Activated CD8-positive, alpha-beta memory T cell treated with anti-CD3 and anti-CD28 coated beads for 48 hours (primary cell): ENCODE results near the gene CFAP299.

Source experiments
- DNase-seq, 3 experiments: peaks; one replicate each; pipeline ENCODE4 v3.0.0-alpha.2; 2020; ENCODE audit warnings: low read depth in 2 of 3, low spot score in 2 of 3

CFAP299 gene

GRCh38 chr4:80387390-80388283 is 52.1 kb downstream of the CFAP299 start:
- no peak for DNase-seq

DNA sequence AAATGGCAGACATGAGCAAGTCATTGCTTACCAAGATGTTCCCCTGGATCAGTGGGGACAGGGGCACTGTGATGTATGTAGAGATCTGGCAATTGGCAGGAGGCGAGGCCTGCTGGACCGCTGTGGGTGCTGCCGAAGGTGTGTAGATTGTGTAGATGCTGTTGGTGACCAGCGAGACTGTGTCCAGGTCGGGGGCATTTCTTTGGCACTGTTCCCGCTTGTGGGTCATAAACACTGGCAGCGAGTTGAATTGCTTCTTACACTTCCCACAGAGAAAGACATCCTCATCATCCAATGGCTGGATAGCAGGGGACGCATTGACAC is 52.7 kb downstream of the CFAP299 start:
- DNase-seq: no peak

DNA sequence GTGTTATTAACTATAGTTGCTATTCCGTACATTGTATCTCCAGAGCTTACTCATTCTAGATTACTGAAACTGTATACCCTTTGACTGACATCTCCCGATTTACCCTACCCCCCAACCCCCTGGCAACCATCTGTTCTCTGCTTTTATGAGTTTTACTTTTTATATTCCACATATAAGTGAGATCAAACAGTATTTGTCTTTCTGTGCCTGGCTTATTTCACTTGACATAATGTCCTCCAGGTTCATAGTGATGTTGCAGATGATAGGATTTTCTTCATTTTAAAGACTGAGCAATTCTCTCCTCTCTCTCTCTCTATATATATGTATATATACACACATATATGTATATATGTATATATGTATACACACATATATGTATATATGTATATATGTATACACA is 54.6 kb downstream of the CFAP299 start:
- no peak for DNase-seq

DNA sequence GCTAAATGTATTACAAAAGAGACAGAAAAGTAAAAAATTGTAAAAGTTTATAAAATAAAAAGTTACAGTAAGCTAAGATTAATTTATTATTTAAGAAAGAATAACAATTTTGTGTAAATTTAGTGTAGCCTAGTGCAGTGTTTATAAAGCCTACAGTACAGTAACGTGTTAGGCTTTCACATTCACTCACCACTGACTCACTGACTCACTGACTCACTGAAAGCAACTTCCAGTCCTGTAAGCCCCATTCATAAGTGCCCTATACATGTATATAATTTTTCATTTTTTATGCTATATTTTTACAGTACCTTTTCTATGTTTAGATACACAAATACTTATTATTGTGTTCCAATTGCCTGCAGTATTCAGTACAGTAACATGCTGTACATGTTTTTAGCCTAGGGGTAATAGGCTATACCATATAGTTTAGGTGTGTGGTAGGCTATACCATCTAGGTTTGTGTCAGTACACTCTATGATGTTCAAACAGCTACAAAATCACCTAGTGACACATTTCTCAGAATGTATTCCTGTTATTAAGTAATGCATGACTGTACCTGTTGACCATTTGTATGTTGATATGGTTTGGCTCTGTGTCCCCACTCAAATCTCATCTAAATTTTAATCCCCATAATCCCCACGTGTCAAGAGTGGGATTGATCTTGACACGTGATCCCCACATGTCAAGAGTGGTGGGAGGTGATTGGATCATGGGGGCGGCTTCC is 57.9 kb downstream of the CFAP299 start:
- DNase-seq: no peak

- no peak for DNase-seq
Observed at GRCh38 chr4:80393970-80394250, 58.4 kb downstream of the CFAP299 start.

DNA sequence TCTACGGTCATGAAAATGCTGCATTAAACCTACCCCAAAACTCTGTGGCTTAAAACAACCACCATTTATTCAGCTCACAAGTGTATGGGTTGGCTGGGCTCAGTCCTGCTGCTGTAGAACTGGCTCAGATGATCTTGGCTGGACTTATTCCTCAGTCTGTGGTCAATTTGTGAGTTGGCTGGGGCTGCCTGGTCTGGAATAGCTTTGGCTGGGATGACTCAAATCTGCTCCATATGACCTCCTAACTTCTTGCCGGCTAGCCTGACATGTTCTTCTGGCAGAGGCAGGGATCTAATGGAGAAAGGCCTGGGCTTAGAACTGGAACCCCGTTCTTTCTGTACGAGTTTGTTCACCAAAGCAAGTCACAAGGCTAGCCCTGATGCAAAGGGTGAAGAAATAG is 71.7 kb downstream of the CFAP299 start:
- no peak for DNase-seq

DNA sequence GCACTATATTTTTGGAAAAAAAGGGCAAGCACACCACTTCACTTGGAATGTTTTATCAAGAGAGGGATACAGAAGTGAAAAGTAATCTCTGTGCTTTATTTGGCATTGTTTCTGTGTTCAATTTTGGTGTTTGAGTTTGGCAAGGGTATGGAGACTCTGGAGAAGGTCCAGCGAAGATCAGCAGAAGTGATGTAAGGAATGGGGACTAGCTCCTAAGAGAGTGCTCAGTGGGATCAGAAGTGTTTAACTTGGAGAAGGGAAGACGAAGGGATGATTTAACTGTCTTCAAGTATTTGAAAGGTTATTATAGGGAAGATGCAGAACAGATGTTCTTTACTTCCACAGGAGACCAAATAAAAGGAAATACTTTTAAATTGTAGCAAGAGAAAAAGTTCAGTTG is 74.3 kb downstream of the CFAP299 start:
- DNase-seq: no peak

GRCh38 chr4:80412322-80412721 is 76.8 kb downstream of the CFAP299 start:
- DNase-seq: no peak

- no peak for DNase-seq
Observed at GRCh38 chr4:80413086-80413485, 77.6 kb downstream of the CFAP299 start.

GRCh38 chr4:80417019-80417418 is 81.5 kb downstream of the CFAP299 start:
- DNase-seq: no peak

GRCh38 chr4:80419946-80420345 is 84.4 kb downstream of the CFAP299 start:
- no peak for DNase-seq

GRCh38 chr4:80420638-80421037 is 85.1 kb downstream of the CFAP299 start:
- DNase-seq: no peak

GRCh38 chr4:80422727-80423404 is 87.3 kb downstream of the CFAP299 start:
- DNase-seq: no peak

DNA sequence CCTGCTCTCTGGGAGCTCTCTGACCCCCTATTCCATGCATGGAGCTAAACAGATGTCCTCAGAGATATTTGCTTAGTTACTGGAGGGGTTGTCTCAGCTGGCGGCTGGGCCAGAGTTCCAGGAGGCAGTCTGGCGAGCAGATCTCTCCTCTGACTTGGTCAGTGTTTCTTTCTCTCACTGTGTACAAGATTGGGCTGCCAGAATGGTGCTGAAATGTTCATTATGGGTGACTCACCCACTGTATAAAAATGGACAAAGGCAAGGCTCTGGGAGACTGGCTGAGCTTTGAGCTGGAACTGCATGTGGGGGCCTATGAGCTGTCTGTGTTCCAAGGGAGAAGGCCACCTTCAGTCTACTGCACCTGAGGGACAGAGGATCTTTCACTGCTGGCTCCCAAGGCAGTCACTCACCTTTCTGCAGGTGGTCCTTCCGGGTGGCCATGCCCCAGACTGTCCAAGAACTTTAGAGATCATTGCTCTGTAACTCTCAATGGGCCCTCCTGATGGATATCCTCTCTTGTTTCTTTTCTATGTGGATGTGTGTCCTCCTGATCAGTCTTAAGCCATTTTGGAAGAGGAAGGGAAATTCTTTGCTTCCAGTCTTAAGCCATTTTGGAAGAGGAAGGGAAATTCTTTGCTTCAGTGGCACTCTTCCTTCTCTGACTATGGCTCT is 88.2 kb downstream of the CFAP299 start:
- no peak for DNase-seq

GRCh38 chr4:80424225-80424581 is 88.7 kb downstream of the CFAP299 start:
- no peak for DNase-seq

DNA sequence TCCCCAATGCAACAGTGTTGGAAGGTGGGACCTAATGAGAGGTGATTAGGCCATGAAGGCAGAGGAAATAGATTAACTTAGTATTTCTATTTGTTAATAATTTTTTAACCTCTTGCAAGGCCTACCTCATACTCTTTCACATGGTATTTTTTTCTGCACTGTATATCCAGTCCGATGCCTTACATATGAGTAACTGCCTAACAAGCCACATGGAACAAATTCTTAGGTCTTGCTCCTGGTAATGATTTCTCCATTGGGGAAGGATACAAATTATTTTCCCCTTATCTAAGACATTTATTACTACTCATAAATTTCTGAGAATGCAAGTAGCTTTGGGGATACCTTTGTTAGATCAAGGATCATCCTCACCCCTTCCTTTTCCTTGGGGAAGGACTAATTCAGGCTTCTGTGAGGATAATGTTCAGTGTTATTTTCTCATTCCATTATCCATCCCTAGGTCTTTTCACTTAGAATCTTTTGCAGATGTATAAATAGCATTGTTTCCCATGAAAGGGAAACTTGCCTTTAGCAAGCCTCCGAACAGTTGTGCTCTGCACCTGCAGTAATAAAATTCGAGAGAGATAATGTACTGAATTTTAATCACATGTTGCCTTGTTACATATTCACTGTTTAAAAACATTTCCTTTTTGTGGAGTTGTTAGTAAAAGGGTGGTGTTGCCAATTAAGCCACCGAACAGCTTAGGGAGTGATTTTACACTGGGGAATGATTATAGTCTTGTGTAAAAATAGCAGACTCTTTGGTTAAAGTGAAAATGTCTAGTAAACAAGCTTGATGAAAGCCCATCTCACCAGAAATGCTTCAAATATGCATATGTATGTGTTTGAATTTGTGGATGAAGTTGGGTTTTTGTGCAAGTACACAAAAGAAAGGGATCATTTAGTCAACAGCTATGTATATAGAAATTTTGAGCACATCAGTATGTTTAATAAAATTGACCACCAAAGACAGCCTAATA is 89.9 kb downstream of the CFAP299 start:
- DNase-seq: no peak

DNA sequence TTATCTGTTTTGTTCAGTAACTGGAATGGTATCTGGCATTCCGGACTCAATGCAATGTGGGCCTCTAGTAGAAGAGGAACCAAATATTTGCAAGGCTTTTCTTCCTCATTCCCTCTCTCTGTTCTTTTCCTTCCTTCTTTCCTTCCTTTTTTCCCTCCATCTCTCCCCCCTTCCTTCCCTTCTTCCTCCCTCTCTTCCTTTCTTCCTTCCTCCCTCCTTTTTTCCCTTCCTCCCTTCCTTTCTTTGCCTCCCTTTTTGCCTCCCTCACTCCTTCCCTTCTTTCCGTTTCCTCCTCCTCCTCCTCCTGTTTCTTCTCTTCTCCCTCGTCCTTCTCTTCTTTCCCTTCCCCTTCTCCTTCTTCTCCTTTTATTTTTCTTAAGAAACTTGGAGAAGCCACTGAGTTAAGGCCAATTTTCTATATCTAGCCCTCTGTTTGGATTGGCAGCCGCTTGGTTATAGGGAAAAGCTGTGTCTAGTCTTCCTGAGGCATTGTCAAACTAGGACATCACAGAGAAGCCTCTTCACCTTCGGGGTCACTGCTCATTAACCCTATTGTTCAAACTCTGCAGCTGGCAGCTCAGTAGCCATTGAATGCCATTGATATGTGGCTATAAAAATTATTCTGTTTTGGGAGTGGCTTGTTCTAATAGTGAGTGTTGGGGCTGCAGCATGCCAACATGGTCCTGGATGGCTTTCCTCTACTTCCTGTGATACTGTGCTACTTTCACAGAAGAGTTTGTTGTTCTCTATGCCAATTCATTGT is 95.9 kb downstream of the CFAP299 start:
- DNase-seq: no peak

GRCh38 chr4:80434238-80434637 is 98.7 kb downstream of the CFAP299 start:
- no peak for DNase-seq

- no peak for DNase-seq
Observed at GRCh38 chr4:80438016-80438415, 102.5 kb downstream of the CFAP299 start.
